ENCODE measurements around the gene DAAM2. TPM values are rescaled to one million over a fixed set of nuclear protein-coding genes. Genes with fewer than 3 reads are reported as not detected.

The DAAM2 gene
- total RNA-seq, 6 experiments from 2014 or later, result 1.6 to 9.8 (median 4.7) TPM

DNA sequence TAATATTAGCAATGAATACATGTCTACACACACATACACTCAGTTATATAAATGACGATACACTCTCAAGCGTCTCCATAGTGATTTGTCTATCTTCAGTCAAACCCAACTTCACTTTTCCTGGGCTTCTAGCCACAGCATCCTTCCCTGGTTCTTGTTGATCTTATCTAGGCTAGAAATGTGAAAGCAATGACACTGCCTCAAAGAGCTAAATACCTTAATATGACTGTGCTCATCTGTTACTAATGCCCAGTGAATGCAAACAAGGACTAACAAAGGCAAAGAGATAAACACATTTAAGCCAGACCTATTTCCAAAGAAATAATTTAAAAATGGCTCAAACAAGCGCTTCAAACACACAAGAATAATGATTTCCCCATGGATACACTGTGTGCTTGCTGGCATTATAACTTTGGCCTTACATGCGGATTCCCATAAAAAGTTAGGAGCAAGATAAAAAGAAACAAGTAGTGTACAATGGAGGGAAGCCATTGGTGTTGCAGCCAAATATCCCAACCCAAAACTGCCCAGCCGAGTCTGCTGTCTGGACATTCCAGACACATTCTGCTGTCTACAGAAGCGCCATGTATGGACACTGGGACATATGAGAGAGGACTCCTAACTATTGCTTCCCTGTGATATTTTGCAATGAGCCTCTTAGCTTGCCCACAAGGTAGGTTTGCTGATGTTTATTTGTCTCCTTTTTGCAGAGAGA lies 19.5 kb upstream of the DAAM2 start:
- H3K4me1 ChIP-seq, result no peaks in the 10 kb centered on the region
- DNase-seq, result no peak
- no peaks in the 10 kb centered on the region for H3K9me3 ChIP-seq
- no peak for ATAC-seq
- intact Hi-C loops (cut with DNase I), result no loop called here
- no peak overlapping the region for H3K4me3 ChIP-seq
- H3K36me3 ChIP-seq, result no peaks in the 10 kb centered on the region
- H3K27me3 ChIP-seq, result no peaks in the 10 kb centered on the region
- H3K27ac ChIP-seq, result no peak overlapping the region
- 59% methylated on average over 6 of the region's 6 CpGs for WGBS (ENCODE audit: insufficient coverage, low coverage, low lambda C conversion rate, missing lambda C conversion rate)
- TF ChIP-seq, protein P1, sequence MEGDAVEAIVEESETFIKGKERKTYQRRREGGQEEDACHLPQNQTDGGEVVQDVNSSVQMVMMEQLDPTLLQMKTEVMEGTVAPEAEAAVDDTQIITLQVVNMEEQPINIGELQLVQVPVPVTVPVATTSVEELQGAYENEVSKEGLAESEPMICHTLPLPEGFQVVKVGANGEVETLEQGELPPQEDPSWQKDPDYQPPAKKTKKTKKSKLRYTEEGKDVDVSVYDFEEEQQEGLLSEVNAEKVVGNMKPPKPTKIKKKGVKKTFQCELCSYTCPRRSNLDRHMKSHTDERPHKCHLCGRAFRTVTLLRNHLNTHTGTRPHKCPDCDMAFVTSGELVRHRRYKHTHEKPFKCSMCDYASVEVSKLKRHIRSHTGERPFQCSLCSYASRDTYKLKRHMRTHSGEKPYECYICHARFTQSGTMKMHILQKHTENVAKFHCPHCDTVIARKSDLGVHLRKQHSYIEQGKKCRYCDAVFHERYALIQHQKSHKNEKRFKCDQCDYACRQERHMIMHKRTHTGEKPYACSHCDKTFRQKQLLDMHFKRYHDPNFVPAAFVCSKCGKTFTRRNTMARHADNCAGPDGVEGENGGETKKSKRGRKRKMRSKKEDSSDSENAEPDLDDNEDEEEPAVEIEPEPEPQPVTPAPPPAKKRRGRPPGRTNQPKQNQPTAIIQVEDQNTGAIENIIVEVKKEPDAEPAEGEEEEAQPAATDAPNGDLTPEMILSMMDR (IDR thresholded peaks at IDR 0.05), result no peak
- no peak for TF ChIP-seq POLR2A (IDR thresholded peaks at IDR 0.05)

DNA sequence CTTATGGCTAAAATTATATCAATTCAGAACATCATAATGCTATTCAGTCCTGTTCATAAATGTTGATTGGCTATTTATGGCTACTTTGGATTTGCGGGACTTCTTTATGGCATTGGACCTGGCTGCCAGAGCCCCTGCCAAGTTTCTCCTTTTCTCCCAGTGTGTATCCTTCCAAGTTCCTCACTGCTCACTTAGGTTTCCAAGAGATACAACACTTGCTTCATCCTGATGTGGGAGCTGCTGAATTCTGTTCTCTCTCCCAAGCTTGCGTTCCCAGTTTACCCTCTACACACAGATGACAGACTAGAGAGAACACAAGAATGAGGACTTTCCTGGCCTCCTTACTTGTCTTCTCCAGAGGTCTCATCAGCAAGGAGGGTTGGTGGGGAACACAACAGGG lies 18.4 kb upstream of the DAAM2 start:
- no peaks in the 10 kb centered on the region for H3K4me1 ChIP-seq
- no peak for DNase-seq
- H3K27me3 ChIP-seq, result no peaks in the 10 kb centered on the region
- H3K27ac ChIP-seq, result no peak overlapping the region
- H3K4me3 ChIP-seq, result no peak overlapping the region
- H3K36me3 ChIP-seq, result no peaks in the 10 kb centered on the region
- intact Hi-C loops (cut with DNase I), result no loop called here
- ATAC-seq, result no peak
- TF ChIP-seq POLR2A (IDR thresholded peaks at IDR 0.05), result no peak
- TF ChIP-seq, protein P1 (IDR thresholded peaks at IDR 0.05), result no peak
- WGBS (ENCODE audit: insufficient coverage, low coverage, low lambda C conversion rate, missing lambda C conversion rate), result 94% methylated on average over 2 of the region's 2 CpGs
- no peaks in the 10 kb centered on the region for H3K9me3 ChIP-seq

DNA sequence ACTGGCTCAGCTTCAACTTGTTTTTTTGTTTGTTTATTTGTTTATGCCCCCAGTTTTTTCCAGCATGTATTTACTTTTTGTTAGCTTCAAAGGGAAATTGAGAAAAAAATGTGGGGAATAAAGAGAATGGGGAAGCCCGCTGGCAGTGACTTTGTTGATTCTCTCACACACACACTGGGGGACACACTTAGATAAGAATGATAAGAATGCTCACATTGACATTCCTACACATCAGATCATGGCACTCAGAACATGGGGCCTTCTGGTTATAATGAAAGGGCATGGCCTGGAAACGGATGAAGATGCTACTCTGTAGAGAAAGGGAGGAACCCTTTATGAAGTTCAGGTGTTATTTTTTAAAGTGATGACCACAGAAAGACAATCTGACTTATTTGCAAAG lies 15.6 kb upstream of the DAAM2 start:
- intact Hi-C loops (cut with DNase I), result no loop called here
- no peaks in the 10 kb centered on the region for H3K9me3 ChIP-seq
- no peaks in the 10 kb centered on the region for H3K4me1 ChIP-seq
- no peak for ATAC-seq
- DNase-seq, result no peak
- WGBS (ENCODE audit: insufficient coverage, low coverage, low lambda C conversion rate, missing lambda C conversion rate), result 63% methylated on average over 2 of the region's 2 CpGs
- no peaks in the 10 kb centered on the region for H3K36me3 ChIP-seq
- no peaks in the 10 kb centered on the region for H3K27me3 ChIP-seq
- H3K27ac ChIP-seq, result no peak overlapping the region
- no peak for TF ChIP-seq POLR2A (IDR thresholded peaks at IDR 0.05)
- TF ChIP-seq, protein P1 (IDR thresholded peaks at IDR 0.05), result no peak
- H3K4me3 ChIP-seq, result no peak overlapping the region

DNA sequence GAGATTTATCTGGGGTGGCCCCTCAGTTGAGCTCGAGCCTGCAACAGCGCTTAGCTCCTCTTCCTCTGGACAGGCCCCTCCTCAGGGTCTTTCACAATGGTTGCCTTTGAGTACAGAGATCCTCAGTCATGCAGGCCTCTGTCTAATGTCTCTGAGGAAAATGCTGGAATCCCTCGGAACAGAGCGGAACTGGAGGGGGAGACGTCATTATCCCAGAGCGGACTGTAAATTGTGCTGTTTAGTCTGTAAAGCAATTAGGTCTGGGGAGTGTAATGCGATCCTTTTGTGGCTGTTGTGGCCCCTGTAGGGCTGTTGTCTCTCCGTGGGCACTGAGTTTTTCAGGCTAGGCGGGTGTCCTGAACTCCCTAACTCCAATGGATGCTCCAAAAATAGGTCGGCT lies 15.0 kb upstream of the DAAM2 start:
- 40% methylated on average over 2 of the region's 10 CpGs for WGBS (ENCODE audit: insufficient coverage, low coverage, low lambda C conversion rate, missing lambda C conversion rate)
- no peak for TF ChIP-seq POLR2A (IDR thresholded peaks at IDR 0.05)
- TF ChIP-seq, protein P1 (IDR thresholded peaks at IDR 0.05), result no peak
- Histone ChIP-seq H3K9me3 (no peaks in the 10 kb centered on the region), H3K36me3 (no peaks in the 10 kb centered on the region), H3K4me3 (no peak overlapping the region), H3K27me3 (no peaks in the 10 kb centered on the region), H3K4me1 (no peaks in the 10 kb centered on the region), H3K27ac (no peak overlapping the region)
- DNase-seq (no peak), ATAC-seq (no peak)
- intact Hi-C loops (cut with DNase I), result no loop called here

Data from right lobe of liver (tissue), 6 donors.